Calu3 (cell line): ENCODE measurements around the gene COQ8B. TPM values are rescaled to one million over a fixed set of nuclear protein-coding genes. Genes with fewer than 3 reads are reported as not detected.
A peak's percentile ranks its signal among the peaks of the same experiment; 100 is the strongest.

Source experiments
- BruUV-seq: library from RNA; stranded (reverse); fragments of 400-500 nt; replicated peaks from 2 replicates; lab custom pipeline; 2021; lab: Mats Ljungman, UMichigan
- CTCF ChIA-PET: fragments of 300-600 bp; sonication (Branson Sonifier 250); formaldehyde crosslinking; loops from one replicate; lab custom pipeline; 2022; ENCODE audit warnings: antibody characterized with exemption; lab: Charles Lee
- DNase-seq: peaks from one replicate; pipeline ENCODE4 v3.0.0; 2022
- H3K27ac Mint-ChIP-seq: one replicate; pipeline ENCODE4 v1.8.0; 2022; ENCODE audit warnings: mixed read lengths; ENCODE audit not compliant: unreplicated experiment
- H3K27me3 Mint-ChIP-seq: one replicate; pipeline ENCODE4 v1.8.0; 2022; ENCODE audit warnings: mixed read lengths; ENCODE audit not compliant: unreplicated experiment
- H3K36me3 Mint-ChIP-seq: one replicate; pipeline ENCODE4 v1.8.0; 2022; ENCODE audit warnings: mild to moderate bottlenecking, moderate library complexity, mixed read lengths; ENCODE audit not compliant: insufficient read depth, unreplicated experiment
- H3K4me1 Mint-ChIP-seq: one replicate; pipeline ENCODE4 v1.8.0; 2022; ENCODE audit warnings: mild to moderate bottlenecking, low read depth, mixed read lengths; ENCODE audit not compliant: unreplicated experiment
- H3K4me3 Mint-ChIP-seq: one replicate; pipeline ENCODE4 v1.8.0; 2022; ENCODE audit warnings: mild to moderate bottlenecking, low read depth, moderate library complexity, mixed read lengths; ENCODE audit not compliant: unreplicated experiment
- H3K9me3 Mint-ChIP-seq: one replicate; pipeline ENCODE4 v1.8.0; 2022; ENCODE audit warnings: low read depth, mixed read lengths; ENCODE audit not compliant: unreplicated experiment
- CTCF ChIP-seq: fragments of 200-600 bp; IDR thresholded peaks from one replicate; pipeline ENCODE4 v1.8.0; 2022; ENCODE audit warnings: antibody characterized with exemption; ENCODE audit not compliant: unreplicated experiment
- intact Hi-C: fragments of 100-400 bp; cut with micrococcal nuclease; formaldehyde crosslinking; loops from one replicate; pipeline ENCODE4 v1.10.0; 2022; ENCODE audit not compliant: unreplicated experiment
- total RNA-seq: library from RNA; stranded (reverse); gene quantifications from 2 replicates; pipeline ENCODE4 v1.2.3, GENCODE V29; 2022

The COQ8B gene
- total RNA-seq, 1 experiment from 2014 or later = 55.9 TPM

GRCh38 chr19:40695881-40696280 is 20.8 kb downstream of the COQ8B start:
- Mint-ChIP-seq H3K27me3 (no peaks in the 10 kb centered on the region), H3K36me3 (peaks cover 71% of the 10 kb centered on the region), H3K4me3 (no peak overlapping the region), H3K27ac (no peak overlapping the region), H3K4me1 (no peaks in the 10 kb centered on the region), H3K9me3 (no peaks in the 10 kb centered on the region)
- CTCF ChIA-PET = no interaction called here
- BruUV-seq = no TSS peak
- intact Hi-C loops = no loop called here
- TF ChIP-seq CTCF = no peak
- no peak for DNase-seq

GRCh38 chr19:40693896-40694295 is 22.8 kb downstream of the COQ8B start:
- H3K4me1 Mint-ChIP-seq = no peaks in the 10 kb centered on the region
- peaks cover 75% of the 10 kb centered on the region for H3K36me3 Mint-ChIP-seq
- BruUV-seq = no TSS peak
- no peaks in the 10 kb centered on the region for H3K9me3 Mint-ChIP-seq
- no peak overlapping the region for H3K27ac Mint-ChIP-seq
- intact Hi-C loops = no loop called here
- CTCF ChIA-PET = interaction anchor here (1.4 kb wide), 1 partner anchor 31 kb away, joined by 3 read pairs; no protein-coding TSS in a partner anchor
- no peak for DNase-seq
- H3K4me3 Mint-ChIP-seq = no peak overlapping the region
- no peak for TF ChIP-seq CTCF
- no peaks in the 10 kb centered on the region for H3K27me3 Mint-ChIP-seq

GRCh38 chr19:40693150-40693788 is 23.4 kb downstream of the COQ8B start:
- BruUV-seq = no TSS peak
- CTCF ChIA-PET = interaction anchor here (1.4 kb wide), 1 partner anchor 30 kb away, joined by 3 read pairs; no protein-coding TSS in a partner anchor
- Mint-ChIP-seq H3K27ac (peak overlapping the region; percentile 23), H3K36me3 (peaks cover 71% of the 10 kb centered on the region), H3K4me1 (no peaks in the 10 kb centered on the region), H3K27me3 (no peaks in the 10 kb centered on the region), H3K4me3 (no peak overlapping the region), H3K9me3 (no peaks in the 10 kb centered on the region)
- DNase-seq = no peak
- TF ChIP-seq CTCF = no peak
- intact Hi-C loops = no loop called here

GRCh38 chr19:40692212-40692551 is 24.5 kb downstream of the COQ8B start:
- Mint-ChIP-seq H3K27ac (peak overlapping the region; percentile 23), H3K36me3 (peaks cover 63% of the 10 kb centered on the region), H3K27me3 (no peaks in the 10 kb centered on the region), H3K9me3 (no peaks in the 10 kb centered on the region), H3K4me1 (no peaks in the 10 kb centered on the region), H3K4me3 (no peak overlapping the region)
- no TSS peak for BruUV-seq
- DNase-seq = no peak
- intact Hi-C loops = no loop called here
- no peak for TF ChIP-seq CTCF
- CTCF ChIA-PET = no interaction called here
